GM12878 (cell line): ENCODE results near the gene MDH1. TPM values are rescaled to one million over a fixed set of nuclear protein-coding genes. Genes with fewer than 3 reads are reported as not detected.

Experiments used
- ATAC-seq: fragments of 200-7000 bp; cut with Tn5 transposase; 3 replicates; pipeline ENCODE4 v1.9.1; 2020; ENCODE audit warnings: mild to moderate bottlenecking, moderate library complexity
- BruUV-seq: library from RNA; stranded (reverse); fragments of 400-500 nt; replicated peaks from 2 replicates; lab custom pipeline; 2021; lab: Mats Ljungman, UMichigan
- CTCF ChIA-PET: fragments of 300-600 bp; sonication (Branson Sonifier 250); formaldehyde crosslinking; extraction: SDS; loops from one replicate; lab custom pipeline; 2021; ENCODE audit warnings: inconsistent platforms; lab: Yijun Ruan, JAX
- POLR2A ChIA-PET: fragments of 350-600 bp; formaldehyde crosslinking; extraction: SDS; loops from one replicate; lab custom pipeline; 2021; ENCODE audit warnings: inconsistent platforms; lab: Charles Lee
- RAD21 ChIA-PET: fragments of 300-600 bp; sonication (Branson Sonifier 250); formaldehyde crosslinking; loops from one replicate; lab custom pipeline; 2023; ENCODE audit warnings: antibody characterized with exemption; ENCODE audit not compliant: unreplicated experiment; lab: Charles Lee
- SMC1A ChIA-PET: fragments of 300-600 bp; sonication (Branson Sonifier 250); formaldehyde crosslinking; loops from one replicate; lab custom pipeline; 2023; ENCODE audit not compliant: unreplicated experiment, uncharacterized antibody; lab: Charles Lee
- DNase-seq: peaks from one replicate; pipeline ENCODE4 v3.0.0-alpha.2; 2011; ENCODE audit warnings: low read depth, low spot score
- FAIRE-seq: peaks from 3 replicates; lab custom pipeline; 2011; peaks lifted over from hg19 to GRCh38; lab: Jason Lieb, UNC
- H2AFZ ChIP-seq: 2 replicates; pipeline ENCODE4 v1.6.0; 2011; ENCODE audit warnings: low read depth, low read length, control low read depth; ENCODE audit not compliant: control insufficient read depth
- H3K27ac ChIP-seq: 2 replicates; pipeline ENCODE4 v1.5.1; 2011; ENCODE audit warnings: control low read depth; ENCODE audit not compliant: control insufficient read depth, insufficient read depth
- H3K27me3 ChIP-seq, 2 experiments: replicated peaks in 1 of 2; 2 replicates each; pipeline versions ENCODE4 v1.6.0 to v1.6.1; 2011; ENCODE audit warnings: low read length in 1 of 2; ENCODE audit not compliant: control insufficient read depth in 2 of 2, insufficient read depth in 2 of 2
- H3K36me3 ChIP-seq, 2 experiments: 2 replicates each; pipeline ENCODE4 v1.5.1; 2011; ENCODE audit warnings: low read length in 1 of 2; ENCODE audit not compliant: control insufficient read depth in 2 of 2, insufficient read depth in 2 of 2
- H3K4me1 ChIP-seq: 2 replicates; pipeline ENCODE4 v1.6.1; 2011; ENCODE audit warnings: mild to moderate bottlenecking, low read length, moderate library complexity, mixed read lengths; ENCODE audit not compliant: control insufficient read depth, insufficient read depth
- H3K4me2 ChIP-seq: 2 replicates; pipeline ENCODE4 v1.6.0; 2011; ENCODE audit warnings: control low read depth; ENCODE audit not compliant: control insufficient read depth, insufficient read depth
- H3K4me3 ChIP-seq: fragments of 200-600 bp; sonication (generic); 2 replicates; pipeline ENCODE4 v1.5.1; 2016
- H3K79me2 ChIP-seq: 2 replicates; pipeline ENCODE4 v1.6.0; 2011; ENCODE audit warnings: low read length; ENCODE audit not compliant: control insufficient read depth, insufficient read depth
- H3K9ac ChIP-seq: 2 replicates; pipeline ENCODE4 v1.8.0; 2011; ENCODE audit warnings: low read length, control low read depth, mixed read lengths; ENCODE audit not compliant: control insufficient read depth, insufficient read depth
- H3K9me3 ChIP-seq: replicated peaks from 3 replicates; pipeline ENCODE4 v1.5.1; 2011; ENCODE audit warnings: mild to moderate bottlenecking, low read length; ENCODE audit not compliant: control insufficient read depth, insufficient read depth
- H4K20me1 ChIP-seq: 2 replicates; pipeline ENCODE4 v1.6.0; 2011; ENCODE audit not compliant: control insufficient read depth, insufficient read depth
- BRCA1 ChIP-seq: IDR thresholded peaks from 2 replicates; pipeline ENCODE4 v1.6.1; 2011; ENCODE audit warnings: low read depth, low read length, improper control_type of control experiment
- CREM ChIP-seq: IDR thresholded peaks from 2 replicates; pipeline ENCODE4 v1.6.1; 2014; ENCODE audit warnings: antibody characterized with exemption, low read depth
- ESRRA ChIP-seq: IDR thresholded peaks from 2 replicates; pipeline ENCODE4 v1.6.1; 2012; ENCODE audit warnings: mild to moderate bottlenecking, low read length, improper control_type of control experiment
- FOXM1 ChIP-seq: IDR thresholded peaks from 2 replicates; pipeline ENCODE4 v1.6.1; 2012; ENCODE audit warnings: low read depth, mild to moderate bottlenecking, inconsistent platforms, low read length, moderate library complexity
- JUNB ChIP-seq: IDR thresholded peaks from 2 replicates; pipeline ENCODE4 v1.6.1; 2016; ENCODE audit warnings: antibody characterized with exemption, mild to moderate bottlenecking
- KAT2A ChIP-seq: conservative IDR thresholded peaks from 2 replicates; pipeline ENCODE4 v1.6.1; 2011; ENCODE audit warnings: low read depth, low read length; ENCODE audit not compliant: control insufficient read depth
- KLF5 ChIP-seq: fragments of 450-650 bp; IDR thresholded peaks from 2 replicates; pipeline ENCODE4 v1.6.1; 2014; ENCODE audit warnings: mild to moderate bottlenecking; ENCODE audit not compliant: partially characterized antibody
- NFIC ChIP-seq: IDR thresholded peaks from 2 replicates; pipeline ENCODE4 v1.6.1; 2012; ENCODE audit warnings: low read depth, mild to moderate bottlenecking, inconsistent platforms, low read length, moderate library complexity
- NKRF ChIP-seq: fragments of 450-650 bp; conservative IDR thresholded peaks from 2 replicates; pipeline ENCODE4 v1.6.1; 2017; ENCODE audit warnings: mild to moderate bottlenecking, moderate library complexity
- NR2C1 ChIP-seq: fragments of 450-650 bp; IDR thresholded peaks from 2 replicates; pipeline ENCODE4 v1.6.1; 2017; ENCODE audit warnings: antibody characterized with exemption, mild to moderate bottlenecking, moderate library complexity
- NR2C2 ChIP-seq: IDR thresholded peaks from 2 replicates; pipeline ENCODE4 v1.6.1; 2011; ENCODE audit warnings: borderline replicate concordance, low read depth; ENCODE audit not compliant: control insufficient read depth, insufficient read length
- PAX8 ChIP-seq: fragments of 450-650 bp; IDR thresholded peaks from 2 replicates; pipeline ENCODE4 v1.6.1; 2017; ENCODE audit warnings: mild to moderate bottlenecking, moderate library complexity
- POLR2AphosphoS2 ChIP-seq: IDR thresholded peaks from 2 replicates; pipeline ENCODE4 v1.6.1; 2011; ENCODE audit warnings: low read depth, mild to moderate bottlenecking, low read length, improper control_type of control experiment, moderate library complexity
- RELB ChIP-seq: fragments of 450-650 bp; IDR thresholded peaks from 2 replicates; pipeline ENCODE4 v1.6.1; 2017; ENCODE audit warnings: low read depth, mild to moderate bottlenecking, moderate library complexity
- SMAD1 ChIP-seq: fragments of 450-650 bp; IDR thresholded peaks from 2 replicates; pipeline ENCODE4 v1.6.1; 2018; ENCODE audit warnings: mild to moderate bottlenecking, low read depth; ENCODE audit not compliant: partially characterized antibody
- WGBS: methylation state at CpG from one replicate; pipeline ENCODE4 v1.1.6; 2016; ENCODE audit warnings: low lambda C conversion rate; ENCODE audit not compliant: insufficient replicate concordance, insufficient coverage; ENCODE audit errors: missing lambda C conversion rate; 5-methylcytosine and 5-hydroxymethylcytosine counted together
- in situ Hi-C: fragments of 300-500 bp; cut with MboI; formaldehyde crosslinking; loops from 9 replicates; pipeline ENCODE4 v1.14.3; 2018; ENCODE audit warnings: mixed read lengths
- intact Hi-C: fragments of 100-400 bp; cut with micrococcal nuclease; formaldehyde crosslinking; loops from one replicate; pipeline ENCODE4 v1.14.2; 2022; ENCODE audit not compliant: unreplicated experiment
- polyA plus RNA-seq, 11 experiments: library from polyadenylated mRNA; depleted of rRNA in 4 of 11; unstranded in 6 of 11; stranded (reverse) in 5 of 11; fragments of >200 nt; fragmentation: Nextera tagmentation in 4 of 11; fragmentation: Illumina TruSeq in 1 of 11; extraction: Ambion mirVana in 4 of 11; extraction: Trizol in 1 of 11; gene quantifications; 1 replicate in 1 of 11; 2 replicates in 10 of 11; pipeline versions ENCODE4 v1.2.1 to v1.2.3, GENCODE V29; 2011 to 2016; ENCODE audit warnings: inconsistent platforms in 2 of 11, missing spikeins in 2 of 11, low read depth in 1 of 11
- total RNA-seq, 4 experiments: library from RNA; depleted of rRNA in 3 of 4; stranded (reverse); fragments of >200 nt in 3 of 4; fragmentation: Illumina TruSeq in 1 of 4; extraction: Trizol in 1 of 4; gene quantifications; 2 replicates each; pipeline versions ENCODE4 v1.2.1 to v1.2.3, GENCODE V29; 2013 to 2021

The MDH1 gene
- total and polyA plus RNA-seq, 10 of the 15 experiments (the other 5 are each of a cell fraction or from before 2014, with no cell fraction given) = 254 to 1,581 (median 440) TPM

- no peak overlapping the region for H2AFZ ChIP-seq
- FAIRE-seq (no peak), DNase-seq (no peak), ATAC-seq (no peak)
- intact Hi-C loops (no loop called here), in situ Hi-C loops (no loop called here)
- no peaks in the 10 kb centered on the region for H3K27me3 ChIP-seq
- no peaks in the 10 kb centered on the region for H3K79me2 ChIP-seq
- no peaks in the 10 kb centered on the region for H3K9me3 ChIP-seq
- TF ChIP-seq NFIC (no peak), JUNB (no peak), NR2C1 (no peak), POLR2AphosphoS2 (no peak), KLF5 (no peak), NR2C2 (no peak), FOXM1 (no peak), RELB (no peak), BRCA1 (no peak), CREM (no peak), SMAD1 (no peak), NKRF (no peak), PAX8 (no peak), ESRRA (no peak), KAT2A (no peak)
- no TSS peak for BruUV-seq
- SMC1A ChIA-PET = no interaction called here
- no peak overlapping the region for H3K4me2 ChIP-seq
- no peak overlapping the region for H3K9ac ChIP-seq
- RAD21 ChIA-PET = no interaction called here
- CTCF ChIA-PET = no interaction called here
- H4K20me1 ChIP-seq = no peaks in the 10 kb centered on the region
- no peaks in the 10 kb centered on the region for H3K4me1 ChIP-seq
- no peak overlapping the region for H3K4me3 ChIP-seq
- POLR2A ChIA-PET = no interaction called here
- 17% methylated on average over 3 of the region's 3 CpGs for WGBS
- H3K27ac ChIP-seq = no peak overlapping the region
- H3K36me3 ChIP-seq = no peaks in the 10 kb centered on the region
Measured at GRCh38 chr2:63651356-63651755, 62.6 kb downstream of the MDH1 start.
